T-helper 17 cell (primary cell): Measurements from ENCODE around the gene ALDH3B2. TPM values are rescaled to one million over a fixed set of nuclear protein-coding genes. Genes with fewer than 3 reads are reported as not detected.
"Not testable (repeated sequence)": the region's sequence is repeated elsewhere in the genome, so short reads cannot be mapped to it uniquely, and the experiment has no call there.

Experiments
- ATAC-seq: fragments of 150-1000 bp; cut with Tn5 transposase; 2 replicates; pipeline ENCODE4 v1.10.0; 2021; ENCODE audit warnings: mild to moderate bottlenecking, moderate library complexity
- DNase-seq, 3 donors: peaks; one replicate each; pipeline versions ENCODE4 v3.0.0 to v3.0.0-alpha.2; 2020 to 2021
- H3K9me3 ChIP-seq: one replicate; pipeline ENCODE4 v1.7.0; 2013; ENCODE audit warnings: low read length, mild to moderate bottlenecking; ENCODE audit not compliant: control insufficient read depth, poor library complexity, severe bottlenecking
- H3K27ac Mint-ChIP-seq: one replicate; pipeline ENCODE4 v1.8.0; 2022; ENCODE audit warnings: mild to moderate bottlenecking, moderate library complexity, mixed read lengths
- H3K27me3 Mint-ChIP-seq: one replicate; pipeline ENCODE4 v1.8.0; 2022; ENCODE audit warnings: mixed read lengths
- H3K36me3 Mint-ChIP-seq: one replicate; pipeline ENCODE4 v1.8.0; 2022; ENCODE audit warnings: low read depth, mixed read lengths
- H3K4me1 Mint-ChIP-seq: one replicate; pipeline ENCODE4 v1.8.0; 2022; ENCODE audit warnings: mild to moderate bottlenecking, mixed read lengths
- H3K4me3 Mint-ChIP-seq: one replicate; pipeline ENCODE4 v1.8.0; 2022; ENCODE audit warnings: mild to moderate bottlenecking, moderate library complexity, mixed read lengths
- total RNA-seq, 4 donors: library from RNA in 2 of 4; stranded (reverse) in 2 of 4; gene quantifications; one replicate each; pipeline ENCODE4 v1.2.3 and lab custom pipeline; 2022 to 2026

The ALDH3B2 gene
- total RNA-seq, 2 donors from 2014 or later = not detected

GRCh38 chr11:67662835-67663531, 11.4 kb downstream of the ALDH3B2 start:
- ATAC-seq (no peak), DNase-seq (no peak)
- Mint-ChIP-seq H3K27ac (no peak overlapping the region), H3K27me3 (peaks cover 6% of the 10 kb centered on the region), H3K4me1 (peaks cover 3% of the 10 kb centered on the region), H3K4me3 (no peak overlapping the region), H3K36me3 (no peaks in the 10 kb centered on the region)
- no peaks in the 10 kb centered on the region for H3K9me3 ChIP-seq

- Mint-ChIP-seq H3K27me3 (peaks cover 6% of the 10 kb centered on the region), H3K36me3 (no peaks in the 10 kb centered on the region), H3K4me1 (peaks cover 5% of the 10 kb centered on the region), H3K4me3 (peak overlapping the region; percentile 41), H3K27ac (no peak overlapping the region)
- DNase-seq = no peak
- ATAC-seq = no peak
- no peaks in the 10 kb centered on the region for H3K9me3 ChIP-seq
Observed at GRCh38 chr11:67662142-67662834, 12.1 kb downstream of the ALDH3B2 start.

- ATAC-seq, H3K4me3 Mint-ChIP-seq, H3K27ac Mint-ChIP-seq: not testable (repeated sequence)
Observed at GRCh38 chr11:67660752-67661151, 13.7 kb downstream of the ALDH3B2 start.

GRCh38 chr11:67659651-67660165, 14.7 kb downstream of the ALDH3B2 start:
- not testable (repeated sequence) for H3K27me3 Mint-ChIP-seq, H3K4me1 Mint-ChIP-seq, H3K36me3 Mint-ChIP-seq, H3K9me3 ChIP-seq, H3K27ac Mint-ChIP-seq, H3K4me3 Mint-ChIP-seq, ATAC-seq, DNase-seq

More at GRCh38 chr11:67660752-67661151, 13.7 kb downstream of the ALDH3B2 start:
- H3K36me3 Mint-ChIP-seq, H3K27me3 Mint-ChIP-seq, H3K9me3 ChIP-seq, DNase-seq, H3K4me1 Mint-ChIP-seq: not testable (repeated sequence)

- Mint-ChIP-seq H3K27ac (no peak overlapping the region), H3K4me1 (peaks cover 8% of the 10 kb centered on the region), H3K36me3 (no peaks in the 10 kb centered on the region), H3K4me3 (no peak overlapping the region), H3K27me3 (no peaks in the 10 kb centered on the region)
- no peaks in the 10 kb centered on the region for H3K9me3 ChIP-seq
- DNase-seq = no peak
- no peak for ATAC-seq
Observed at GRCh38 chr11:67657300-67657699, 17.1 kb downstream of the ALDH3B2 start.

- DNase-seq (no peak), ATAC-seq (no peak)
- H3K27me3 Mint-ChIP-seq = no peaks in the 10 kb centered on the region
- no peak overlapping the region for H3K27ac Mint-ChIP-seq
- no peaks in the 10 kb centered on the region for H3K36me3 Mint-ChIP-seq
- no peaks in the 10 kb centered on the region for H3K9me3 ChIP-seq
- peaks cover 8% of the 10 kb centered on the region for H3K4me1 Mint-ChIP-seq
- H3K4me3 Mint-ChIP-seq = no peak overlapping the region
Observed at GRCh38 chr11:67656278-67656922, 18.0 kb downstream of the ALDH3B2 start.

- H3K9me3 ChIP-seq = no peaks in the 10 kb centered on the region
- Mint-ChIP-seq H3K4me1 (peaks cover 11% of the 10 kb centered on the region), H3K27me3 (no peaks in the 10 kb centered on the region), H3K4me3 (no peak overlapping the region), H3K36me3 (no peaks in the 10 kb centered on the region), H3K27ac (no peak overlapping the region)
- DNase-seq (no peak), ATAC-seq (no peak)
Observed at GRCh38 chr11:67654225-67654624, 20.2 kb downstream of the ALDH3B2 start.

- H3K4me1 Mint-ChIP-seq = peaks cover 8% of the 10 kb centered on the region
- no peak overlapping the region for H3K27ac Mint-ChIP-seq
- H3K27me3 Mint-ChIP-seq = no peaks in the 10 kb centered on the region
- ATAC-seq (no peak), DNase-seq (no peak)
- H3K36me3 Mint-ChIP-seq = no peaks in the 10 kb centered on the region
- H3K9me3 ChIP-seq = no peaks in the 10 kb centered on the region
- H3K4me3 Mint-ChIP-seq = no peak overlapping the region
Observed at GRCh38 chr11:67652965-67653845, 21.2 kb downstream of the ALDH3B2 start.

- no peak overlapping the region for H3K27ac Mint-ChIP-seq
- no peaks in the 10 kb centered on the region for H3K36me3 Mint-ChIP-seq
- ATAC-seq = no peak
- no peaks in the 10 kb centered on the region for H3K27me3 Mint-ChIP-seq
- no peak for DNase-seq
- no peak overlapping the region for H3K4me3 Mint-ChIP-seq
- H3K9me3 ChIP-seq = no peaks in the 10 kb centered on the region
- peaks cover 5% of the 10 kb centered on the region for H3K4me1 Mint-ChIP-seq
Observed at GRCh38 chr11:67651976-67652781, 22.2 kb downstream of the ALDH3B2 start.

GRCh38 chr11:67649634-67650510, 24.6 kb downstream of the ALDH3B2 start:
- peak overlapping the region; percentile 90 for H3K4me3 Mint-ChIP-seq
- peak overlapping the region; percentile 81 for H3K27ac Mint-ChIP-seq
- DNase-seq = no peak
- H3K36me3 Mint-ChIP-seq = no peaks in the 10 kb centered on the region
- H3K4me1 Mint-ChIP-seq = peaks cover 13% of the 10 kb centered on the region
- no peaks in the 10 kb centered on the region for H3K9me3 ChIP-seq
- peak; percentile 4 for ATAC-seq
- H3K27me3 Mint-ChIP-seq = no peaks in the 10 kb centered on the region

GRCh38 chr11:67648796-67649613, 25.4 kb downstream of the ALDH3B2 start:
- ATAC-seq (no peak), DNase-seq (no peak)
- Mint-ChIP-seq H3K4me3 (no peak overlapping the region), H3K27me3 (no peaks in the 10 kb centered on the region), H3K4me1 (peaks cover 13% of the 10 kb centered on the region), H3K27ac (no peak overlapping the region), H3K36me3 (no peaks in the 10 kb centered on the region)
- no peaks in the 10 kb centered on the region for H3K9me3 ChIP-seq
